DMS53 treated with DMSO at 0.1 percent for 48 hours (cell line): ENCODE results near the gene OR2L8.

Experiments
- DNase-seq: peaks from one replicate; lab custom pipeline; 2025; ENCODE audit not compliant: unreplicated experiment; lab: John Stamatoyannopoulos, UW

Gene OR2L8

GRCh38 chr1:247948558-247948957 lies at the start of gene OR2L8:
Gene OR2L8, plus strand, starts transcription at chr1:247948858. Its CDS starts 0 bp downstream, at chr1:247948858.
- DNase-seq, result no peak

- no peak for DNase-seq
These were observed 44.5 kb upstream of the OR2L8 start for GRCh38 chr1:247904122-247904521.

- no peak for DNase-seq
These were observed 43.5 kb upstream of the OR2L8 start for GRCh38 chr1:247905181-247905580.

- no peak for DNase-seq
These were observed 42.7 kb upstream of the OR2L8 start for GRCh38 chr1:247905910-247906503.

- DNase-seq, result peak; percentile 59
These were observed 42.1 kb upstream of the OR2L8 start for GRCh38 chr1:247906504-247907047.

- DNase-seq, result no peak
These were observed 39.9 kb upstream of the OR2L8 start for GRCh38 chr1:247908766-247909165.

- DNase-seq, result no peak
These were observed 34.9 kb upstream of the OR2L8 start for GRCh38 chr1:247913786-247914185.

- no peak for DNase-seq
These were observed 33.6 kb upstream of the OR2L8 start for GRCh38 chr1:247914941-247915662.

- DNase-seq, result no peak
These were observed 28.7 kb upstream of the OR2L8 start, which contains the start of gene OR2T8 for GRCh38 chr1:247919952-247920351. Gene OR2T8, plus strand, starts transcription at chr1:247920252. Its CDS starts 766 bp downstream, at chr1:247921018.

GRCh38 chr1:247923941-247924340 lies 24.7 kb upstream of the OR2L8 start:
- no peak for DNase-seq

GRCh38 chr1:247924868-247925267 lies 23.8 kb upstream of the OR2L8 start, which contains the start of gene OR2AJ1:
Gene OR2AJ1, plus strand, starts transcription at chr1:247924889. Its CDS starts 8,880 bp downstream, at chr1:247933769.
- no peak for DNase-seq

- no peak for DNase-seq
These were observed 14.7 kb upstream of the OR2L8 start for GRCh38 chr1:247933989-247934388.

- DNase-seq, result no peak
These were observed 12.9 kb upstream of the OR2L8 start for GRCh38 chr1:247935781-247936180.

GRCh38 chr1:247936415-247936814 lies 12.2 kb upstream of the OR2L8 start:
- peak; percentile 17 for DNase-seq

GRCh38 chr1:247936965-247937734 lies 11.5 kb upstream of the OR2L8 start:
- DNase-seq, result peak; percentile 92

GRCh38 chr1:247942624-247943023 lies 6.0 kb upstream of the OR2L8 start:
- DNase-seq, result no peak

GRCh38 chr1:247953408-247953807 lies 4.8 kb downstream of the OR2L8 start:
- DNase-seq, result no peak

- DNase-seq, result no peak
These were observed 13.1 kb downstream of the OR2L8 start for GRCh38 chr1:247961791-247962190.

- DNase-seq, result no peak
These were observed 14.4 kb downstream of the OR2L8 start for GRCh38 chr1:247962911-247963588.

GRCh38 chr1:247964933-247965332 lies 16.3 kb downstream of the OR2L8 start, which contains the start of gene OR2AK2:
Gene OR2AK2, plus strand, starts transcription at chr1:247965233. Its CDS starts 144 bp downstream, at chr1:247965377.
- no peak for DNase-seq
